Neutrophil (primary cell): ENCODE results near the gene TMEM120B.
"Not testable (repeated sequence)": the region's sequence is repeated elsewhere in the genome, so short reads cannot be mapped to it uniquely, and the experiment has no call there.

Source experiments
- H3K27ac ChIP-seq: fragments of 200-600 bp; sonication (generic); 2 replicates; pipeline ENCODE4 v1.5.1; 2016; ENCODE audit warnings: mild to moderate bottlenecking, moderate library complexity
- H3K27me3 ChIP-seq: fragments of 200-600 bp; sonication (generic); 2 replicates; pipeline ENCODE4 v1.6.0; 2016; ENCODE audit warnings: mild to moderate bottlenecking
- H3K36me3 ChIP-seq: fragments of 200-600 bp; sonication (generic); 2 replicates; pipeline ENCODE4 v1.5.1; 2017
- H3K4me1 ChIP-seq, 2 experiments: fragments of 200-600 bp in 1 of 2; sonication (generic) in 1 of 2; 1 replicate in 1 of 2; 2 replicates in 1 of 2; pipeline versions ENCODE4 v1.5.1 to v1.6.1; 2013 to 2016; ENCODE audit warnings: low read depth in 1 of 2, low read length in 1 of 2, mild to moderate bottlenecking in 1 of 2, moderate library complexity in 1 of 2; ENCODE audit not compliant: control insufficient read depth in 1 of 2, insufficient read depth in 1 of 2
- H3K4me3 ChIP-seq, 2 experiments: fragments of 200-600 bp in 1 of 2; sonication (generic) in 1 of 2; 1 replicate in 1 of 2; 2 replicates in 1 of 2; pipeline ENCODE4 v1.5.1; 2013 to 2016; ENCODE audit warnings: low read depth in 1 of 2, low read length in 1 of 2, mild to moderate bottlenecking in 1 of 2, moderate library complexity in 1 of 2
- H3K9me3 ChIP-seq: fragments of 200-600 bp; sonication (generic); 2 replicates; pipeline ENCODE4 v1.5.1; 2016
- TF ChIP-seq, protein P1 (sequence below): fragments of 200-600 bp; sonication (generic); IDR thresholded peaks from 2 replicates; pipeline ENCODE4 v1.5.1; 2016; ENCODE audit warnings: antibody characterized with exemption

The TMEM120B gene

DNA sequence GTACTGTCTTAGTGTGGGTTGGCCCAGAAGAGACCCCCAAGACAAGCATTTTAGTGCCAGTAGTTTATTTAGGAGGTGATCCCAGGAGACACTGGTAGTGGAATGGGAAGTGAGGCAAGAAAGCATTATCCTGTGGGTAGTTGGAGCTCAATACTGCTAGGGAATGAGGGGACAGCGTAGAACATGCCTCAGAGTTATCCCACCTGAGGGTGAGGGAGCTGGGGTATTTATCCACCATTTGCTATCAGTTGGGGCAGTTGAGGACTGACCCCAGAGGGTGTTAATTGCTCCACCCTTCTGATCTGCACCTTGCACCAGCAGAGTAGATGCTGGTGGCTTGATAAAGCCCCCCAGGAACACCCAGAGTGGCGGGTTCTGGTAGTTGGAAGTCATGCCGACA lies 43.0 kb downstream of the TMEM120B start:
- Histone ChIP-seq H3K27ac (no peak overlapping the region), H3K27me3 (no peaks in the 10 kb centered on the region), H3K4me3 (no peak overlapping the region), H3K9me3 (no peaks in the 10 kb centered on the region), H3K36me3 (no peaks in the 10 kb centered on the region), H3K4me1 (no peaks in the 10 kb centered on the region)
- TF ChIP-seq, protein P1, sequence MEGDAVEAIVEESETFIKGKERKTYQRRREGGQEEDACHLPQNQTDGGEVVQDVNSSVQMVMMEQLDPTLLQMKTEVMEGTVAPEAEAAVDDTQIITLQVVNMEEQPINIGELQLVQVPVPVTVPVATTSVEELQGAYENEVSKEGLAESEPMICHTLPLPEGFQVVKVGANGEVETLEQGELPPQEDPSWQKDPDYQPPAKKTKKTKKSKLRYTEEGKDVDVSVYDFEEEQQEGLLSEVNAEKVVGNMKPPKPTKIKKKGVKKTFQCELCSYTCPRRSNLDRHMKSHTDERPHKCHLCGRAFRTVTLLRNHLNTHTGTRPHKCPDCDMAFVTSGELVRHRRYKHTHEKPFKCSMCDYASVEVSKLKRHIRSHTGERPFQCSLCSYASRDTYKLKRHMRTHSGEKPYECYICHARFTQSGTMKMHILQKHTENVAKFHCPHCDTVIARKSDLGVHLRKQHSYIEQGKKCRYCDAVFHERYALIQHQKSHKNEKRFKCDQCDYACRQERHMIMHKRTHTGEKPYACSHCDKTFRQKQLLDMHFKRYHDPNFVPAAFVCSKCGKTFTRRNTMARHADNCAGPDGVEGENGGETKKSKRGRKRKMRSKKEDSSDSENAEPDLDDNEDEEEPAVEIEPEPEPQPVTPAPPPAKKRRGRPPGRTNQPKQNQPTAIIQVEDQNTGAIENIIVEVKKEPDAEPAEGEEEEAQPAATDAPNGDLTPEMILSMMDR: no peak

DNA sequence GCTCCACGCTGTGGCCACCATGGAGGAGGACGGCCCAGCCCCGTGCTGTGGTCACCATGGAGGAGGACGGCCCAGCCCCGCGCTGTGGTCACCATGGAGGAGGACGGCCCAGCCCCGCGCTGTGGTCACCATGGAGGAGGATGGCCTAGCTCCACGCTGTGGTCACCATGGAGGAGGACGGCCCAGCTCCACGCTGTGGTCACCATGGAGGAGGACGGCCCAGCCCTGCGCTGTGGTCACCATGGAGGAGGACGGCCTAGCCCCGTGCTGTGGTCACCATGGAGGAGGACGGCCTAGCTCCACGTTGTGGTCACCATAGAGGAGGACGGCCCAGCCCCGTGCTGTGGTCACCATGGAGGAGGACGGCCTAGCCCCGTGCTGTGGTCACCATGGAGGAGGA lies 46.0 kb downstream of the TMEM120B start:
- H3K36me3 ChIP-seq, H3K4me1 ChIP-seq, H3K27me3 ChIP-seq, H3K9me3 ChIP-seq, H3K4me3 ChIP-seq, H3K27ac ChIP-seq: not testable (repeated sequence)

DNA sequence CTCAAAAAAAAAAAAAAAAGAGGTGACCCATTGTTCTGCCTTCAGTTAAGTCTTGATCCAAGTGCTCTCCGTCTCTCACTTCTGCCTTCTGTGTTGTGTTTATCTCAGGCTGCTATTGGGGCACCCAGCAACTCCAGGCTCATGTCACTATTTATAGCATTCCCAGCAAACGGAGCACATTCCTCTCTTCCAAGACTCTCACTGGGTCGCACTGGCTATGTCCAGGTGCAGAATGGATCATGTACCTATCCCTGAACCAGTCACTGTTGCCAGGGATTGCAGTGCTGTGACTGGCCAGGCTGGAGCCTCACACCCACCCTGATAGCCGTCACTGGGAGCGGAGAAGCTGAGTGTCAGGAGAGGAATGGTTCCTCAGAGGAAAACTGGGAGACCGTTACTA lies 49.7 kb downstream of the TMEM120B start:
- Histone ChIP-seq H3K27ac (no peak overlapping the region), H3K4me1 (no peaks in the 10 kb centered on the region), H3K36me3 (no peaks in the 10 kb centered on the region), H3K9me3 (no peaks in the 10 kb centered on the region), H3K27me3 (no peaks in the 10 kb centered on the region), H3K4me3 (no peak overlapping the region)
- TF ChIP-seq, protein P1: no peak

DNA sequence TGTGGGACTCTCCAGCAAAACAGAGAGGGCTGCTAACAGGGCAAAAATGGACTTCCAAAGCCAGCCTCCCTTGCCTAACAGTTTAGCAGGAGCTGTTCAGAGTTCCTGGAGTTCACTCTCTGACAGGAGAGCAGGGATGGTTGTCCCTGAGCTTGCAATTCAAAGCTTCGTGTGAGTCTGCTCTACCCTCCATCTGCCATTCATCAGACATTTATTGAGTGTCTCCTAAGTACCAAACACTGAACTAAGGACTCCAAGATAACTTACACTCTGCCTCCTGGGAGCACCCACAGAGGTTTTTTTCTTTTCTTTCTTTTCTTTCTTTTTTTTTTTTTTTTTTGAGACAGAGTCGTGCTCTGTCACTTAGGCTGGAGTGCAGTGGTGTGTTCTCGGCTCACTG lies 52.3 kb downstream of the TMEM120B start:
- Histone ChIP-seq H3K4me3 (no peak overlapping the region), H3K27me3 (no peaks in the 10 kb centered on the region), H3K36me3 (no peaks in the 10 kb centered on the region), H3K9me3 (no peaks in the 10 kb centered on the region), H3K4me1 (no peaks in the 10 kb centered on the region), H3K27ac (no peak overlapping the region)
- TF ChIP-seq, protein P1: no peak

DNA sequence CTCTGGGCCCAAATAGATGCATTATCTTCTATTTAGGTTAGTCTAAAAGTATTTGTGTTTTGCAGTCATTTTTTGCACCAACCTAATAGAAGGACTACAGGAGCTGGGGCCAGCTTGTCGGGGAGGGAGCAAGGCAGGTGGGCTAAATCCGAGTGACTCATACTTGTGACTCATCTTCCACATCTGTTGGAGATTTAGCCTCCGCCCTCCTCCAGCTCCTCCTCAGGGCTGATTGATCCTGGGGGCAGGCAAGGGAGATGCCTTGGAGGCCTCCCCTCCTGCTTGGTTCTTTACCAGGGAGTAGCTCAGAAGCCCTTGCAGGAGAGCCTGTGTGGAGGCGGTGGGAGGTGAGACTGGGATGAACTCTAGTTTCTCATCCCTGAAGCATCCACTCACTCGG lies 53.0 kb downstream of the TMEM120B start:
- TF ChIP-seq, protein P1: no peak
- H3K4me3 ChIP-seq: no peak overlapping the region
- H3K9me3 ChIP-seq: no peaks in the 10 kb centered on the region
- H3K27ac ChIP-seq: no peak overlapping the region
- H3K4me1 ChIP-seq: no peaks in the 10 kb centered on the region
- H3K27me3 ChIP-seq: no peaks in the 10 kb centered on the region
- no peaks in the 10 kb centered on the region for H3K36me3 ChIP-seq

DNA sequence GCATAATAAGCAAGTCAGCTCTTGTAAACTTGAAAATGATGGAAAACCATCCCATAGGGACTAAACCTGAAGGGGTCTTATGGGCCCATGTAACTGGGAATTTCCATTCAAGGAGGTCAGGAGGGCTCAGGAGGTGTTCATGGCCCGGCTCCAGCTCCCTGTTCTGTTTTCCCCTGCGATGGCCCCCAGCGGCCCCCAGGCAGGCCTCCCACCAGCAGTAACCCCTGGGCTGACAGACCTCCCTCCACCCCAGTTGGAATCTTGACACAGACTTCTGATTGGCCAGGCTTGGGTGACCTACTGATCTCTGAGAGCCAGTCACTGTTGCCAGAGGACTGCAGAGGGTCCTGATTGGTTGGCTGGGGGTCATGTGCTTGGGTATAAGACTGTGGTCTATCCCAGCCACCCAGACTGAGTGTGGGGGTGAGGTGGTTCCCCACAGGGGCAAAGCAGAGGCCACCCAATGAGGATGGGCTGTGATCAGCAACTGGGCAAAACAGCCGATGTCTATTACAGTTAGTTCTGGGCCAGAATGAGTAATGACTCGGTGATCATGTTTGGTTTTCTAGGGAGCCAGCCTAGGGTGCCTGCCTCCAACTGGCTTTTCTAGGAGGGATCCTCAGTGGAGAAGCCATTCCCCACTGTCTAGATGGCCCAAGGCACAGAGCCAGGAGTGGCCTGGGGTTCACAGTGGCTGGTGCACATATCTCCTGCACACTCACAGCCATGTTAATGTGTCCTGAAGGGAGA lies 53.9 kb downstream of the TMEM120B start:
- no peaks in the 10 kb centered on the region for H3K9me3 ChIP-seq
- TF ChIP-seq, protein P1: no peak
- no peak overlapping the region for H3K27ac ChIP-seq
- no peaks in the 10 kb centered on the region for H3K4me1 ChIP-seq
- no peaks in the 10 kb centered on the region for H3K36me3 ChIP-seq
- no peaks in the 10 kb centered on the region for H3K27me3 ChIP-seq
- H3K4me3 ChIP-seq: no peak overlapping the region
